ENCODE results near the gene HIF3A.
A peak's percentile ranks its signal among the peaks of the same experiment; 100 is the strongest.

HIF3A gene

DNA sequence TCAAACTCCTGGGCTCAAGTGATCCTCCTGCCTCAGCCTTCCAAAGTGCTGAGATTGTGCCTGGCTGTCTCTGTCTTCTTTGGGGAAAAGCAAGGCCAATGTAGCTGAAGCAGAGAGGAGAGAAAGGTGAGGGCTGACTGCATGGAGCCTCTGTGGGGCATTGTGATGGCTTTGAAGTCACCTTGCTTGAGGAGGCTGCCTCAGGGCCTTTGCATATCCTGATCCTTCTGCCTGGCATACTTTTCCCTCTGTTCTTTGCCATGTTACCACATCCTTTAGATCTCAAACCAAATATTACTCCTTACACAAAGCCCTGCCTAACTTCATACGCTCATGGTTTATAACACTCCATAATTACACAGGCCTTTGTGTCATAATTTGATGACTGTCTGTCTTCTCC lies 40.6 kb downstream of the HIF3A start:
- no peak for DNase-seq

DNA sequence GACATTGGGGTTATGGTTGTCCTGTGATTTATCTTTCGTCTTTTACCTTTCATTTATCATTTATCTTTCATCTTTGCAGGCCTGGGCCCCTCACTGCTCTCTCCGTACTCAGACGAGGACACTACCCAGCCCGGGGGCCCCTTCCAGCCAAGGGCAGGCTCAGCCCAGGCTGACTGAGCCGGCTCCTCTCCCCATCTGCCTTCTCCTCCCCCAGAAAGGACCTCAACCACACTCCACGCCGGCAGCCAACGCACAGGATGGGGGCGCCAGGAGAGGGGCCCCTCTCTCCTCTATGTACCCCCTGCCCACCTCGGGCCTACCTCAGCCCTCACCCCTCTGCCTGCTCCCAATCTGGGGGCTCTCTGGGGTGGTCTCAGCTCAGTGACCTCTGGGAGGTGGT lies 42.6 kb downstream of the HIF3A start:
- DNase-seq, result no peak

DNA sequence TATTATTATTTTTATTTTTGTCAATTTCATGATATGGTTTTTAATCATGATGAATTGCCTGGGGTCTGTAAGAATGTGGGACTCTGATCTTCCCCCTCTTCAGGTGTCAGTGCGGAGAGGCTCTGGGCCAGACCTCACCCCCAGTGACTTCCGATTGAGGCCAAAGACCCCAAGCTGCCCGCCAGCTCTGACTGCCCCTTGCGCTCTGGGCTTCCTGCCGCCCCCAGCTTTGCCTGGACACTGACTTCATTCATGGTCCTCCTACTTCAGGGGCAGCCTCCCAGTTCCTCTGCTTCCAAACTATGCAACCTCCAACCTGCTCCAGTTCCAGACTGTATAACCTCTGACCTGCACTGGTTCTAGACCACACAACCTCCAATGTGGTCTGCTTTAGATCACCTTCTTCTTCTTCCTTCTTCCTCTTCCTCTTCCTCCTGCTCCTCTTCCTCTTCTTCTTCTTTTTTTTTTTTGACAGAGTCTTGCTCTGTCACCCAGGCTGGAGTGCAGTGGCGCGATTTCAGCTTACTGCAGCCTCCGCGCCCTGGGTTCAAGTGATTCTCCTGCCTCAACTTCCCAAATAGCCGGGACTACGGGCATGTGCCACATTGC lies 43.3 kb downstream of the HIF3A start:
- DNase-seq, result no peak

DNA sequence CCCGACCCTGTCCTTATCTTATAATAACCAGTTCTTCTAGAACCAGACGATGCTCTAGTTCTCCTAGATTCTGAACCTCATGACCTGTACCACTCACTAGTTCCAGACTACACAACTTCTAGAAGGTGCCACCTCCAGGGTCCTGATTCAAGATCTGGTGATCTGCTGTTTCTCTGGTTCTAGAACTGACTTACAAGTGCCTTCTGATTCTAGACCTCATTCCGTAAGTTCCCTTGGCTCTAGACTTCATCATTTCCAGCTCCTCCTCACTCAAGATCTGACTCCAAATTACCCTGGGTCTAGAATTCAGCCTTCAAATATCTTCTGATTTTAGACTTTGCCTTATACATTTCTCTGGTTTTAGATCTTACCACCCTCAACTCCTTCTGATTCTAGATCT lies 45.1 kb downstream of the HIF3A start:
- DNase-seq, result no peak

DNA sequence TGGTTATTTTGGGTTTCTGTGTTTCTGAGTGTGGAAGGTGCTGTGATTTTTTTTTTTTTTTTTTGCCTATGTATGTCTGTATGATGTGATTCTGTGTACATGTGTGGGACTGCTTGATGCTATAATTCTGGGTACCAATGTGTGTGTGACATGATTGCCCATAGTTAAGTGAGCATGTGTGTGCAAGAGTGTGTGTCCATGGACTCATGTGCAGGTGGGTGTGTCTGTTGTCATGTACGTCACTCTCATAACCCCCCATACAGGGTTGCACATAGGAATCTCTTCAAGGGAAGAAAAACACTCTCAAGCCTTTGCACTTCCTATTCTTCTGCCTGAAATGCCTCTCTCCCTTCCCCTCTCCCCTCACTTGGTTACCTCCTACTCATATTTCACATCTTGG lies 47.5 kb downstream of the HIF3A start:
- no peak for DNase-seq

DNA sequence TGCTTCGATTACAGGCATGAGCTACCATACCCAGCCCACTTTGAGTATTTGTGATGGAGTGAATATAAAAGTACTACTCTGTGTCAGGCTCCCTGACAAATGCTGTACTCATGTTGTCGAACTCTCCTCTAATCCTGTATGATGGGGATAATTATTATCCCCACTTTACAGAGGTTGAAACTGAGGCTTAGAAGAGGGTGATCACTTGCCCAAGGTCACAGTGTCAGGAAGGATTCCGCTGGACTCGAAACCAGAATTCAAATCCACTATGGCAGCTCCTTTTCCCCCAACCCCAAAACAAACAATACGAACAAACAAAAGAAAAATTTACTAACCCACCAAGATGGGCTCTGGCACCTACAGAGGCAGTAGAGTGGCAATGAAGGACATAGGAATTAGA lies 48.3 kb downstream of the HIF3A start:
- DNase-seq, result no peak

DNA sequence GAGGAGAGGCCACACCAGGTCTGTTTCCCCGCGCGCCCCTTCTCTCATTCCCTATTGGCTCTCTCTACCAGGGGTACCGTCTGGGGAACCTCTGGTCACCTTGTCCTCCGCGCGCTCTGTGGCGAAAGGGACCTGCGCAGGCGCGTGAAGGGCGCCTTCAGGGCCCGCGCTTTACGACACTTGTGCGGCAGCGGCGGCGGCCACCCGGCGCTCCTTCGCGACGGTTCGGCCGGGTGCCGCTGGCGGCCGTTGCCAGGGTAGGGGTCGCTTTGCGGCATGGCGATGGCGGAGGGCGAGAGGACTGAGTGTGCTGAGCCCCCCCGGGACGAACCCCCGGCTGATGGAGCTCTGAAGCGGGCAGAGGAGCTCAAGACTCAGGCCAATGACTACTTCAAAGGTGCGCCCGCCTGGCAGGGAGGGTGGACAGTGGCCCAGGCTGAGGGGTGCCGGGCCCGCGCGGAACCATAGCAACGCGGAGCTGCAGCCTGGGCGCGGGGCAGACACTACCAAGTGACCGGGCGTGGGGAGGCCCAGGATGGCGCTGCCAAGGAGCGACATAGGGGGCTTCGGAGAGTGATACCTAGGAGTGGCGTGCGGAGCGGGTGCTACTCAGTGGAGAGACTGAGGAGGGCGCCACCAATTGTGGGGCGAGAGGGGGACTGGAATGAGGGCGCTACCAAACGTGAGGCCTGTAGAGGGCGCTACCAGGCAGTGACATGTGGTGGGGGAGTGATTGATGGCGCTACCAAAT lies 50.2 kb downstream of the HIF3A start, which contains the start of gene PPP5C:
PPP5C (plus strand) TSS at position 267 of the 751 bp plus-strand sequence; CDS start at position 277, 10 bp downstream.
- DNase-seq, result peak; percentile 87 to 91

DNA sequence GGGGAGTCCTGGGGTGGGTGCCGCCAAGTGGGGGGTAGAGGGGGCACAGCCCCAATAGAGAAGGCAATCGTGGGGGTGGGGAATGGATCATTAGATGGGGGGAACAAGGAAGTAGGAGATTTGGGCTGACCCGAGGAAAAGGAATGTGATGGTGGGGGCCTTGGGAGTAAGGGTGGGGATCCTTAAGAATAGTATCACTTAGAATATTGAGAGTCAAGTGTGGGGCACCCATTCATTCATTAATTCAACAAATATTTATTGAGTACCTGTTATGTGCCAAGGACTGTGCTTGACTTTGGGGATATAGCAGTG lies 50.7 kb downstream of the HIF3A start:
- DNase-seq, result no peak

DNA sequence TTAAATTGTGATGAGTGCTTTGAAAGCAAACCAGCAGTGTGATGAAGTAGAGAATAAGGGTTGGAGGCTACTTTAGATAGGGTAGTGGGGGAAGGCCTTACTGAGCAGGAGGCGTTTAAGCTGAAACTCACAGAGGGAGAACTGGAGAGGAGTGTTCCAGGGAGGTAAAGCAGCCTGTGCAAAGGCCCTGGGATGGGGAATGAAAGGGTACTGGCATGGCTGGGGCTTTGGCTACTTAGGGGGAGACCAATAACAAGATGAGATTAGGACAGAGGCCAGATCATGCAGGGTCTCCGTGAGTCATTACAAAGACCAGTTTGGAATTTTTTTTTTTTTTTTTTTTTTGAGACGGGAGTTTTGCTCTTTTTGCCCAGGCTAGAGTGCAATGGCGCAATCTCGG lies 51.1 kb downstream of the HIF3A start:
- no peak for DNase-seq

DNA sequence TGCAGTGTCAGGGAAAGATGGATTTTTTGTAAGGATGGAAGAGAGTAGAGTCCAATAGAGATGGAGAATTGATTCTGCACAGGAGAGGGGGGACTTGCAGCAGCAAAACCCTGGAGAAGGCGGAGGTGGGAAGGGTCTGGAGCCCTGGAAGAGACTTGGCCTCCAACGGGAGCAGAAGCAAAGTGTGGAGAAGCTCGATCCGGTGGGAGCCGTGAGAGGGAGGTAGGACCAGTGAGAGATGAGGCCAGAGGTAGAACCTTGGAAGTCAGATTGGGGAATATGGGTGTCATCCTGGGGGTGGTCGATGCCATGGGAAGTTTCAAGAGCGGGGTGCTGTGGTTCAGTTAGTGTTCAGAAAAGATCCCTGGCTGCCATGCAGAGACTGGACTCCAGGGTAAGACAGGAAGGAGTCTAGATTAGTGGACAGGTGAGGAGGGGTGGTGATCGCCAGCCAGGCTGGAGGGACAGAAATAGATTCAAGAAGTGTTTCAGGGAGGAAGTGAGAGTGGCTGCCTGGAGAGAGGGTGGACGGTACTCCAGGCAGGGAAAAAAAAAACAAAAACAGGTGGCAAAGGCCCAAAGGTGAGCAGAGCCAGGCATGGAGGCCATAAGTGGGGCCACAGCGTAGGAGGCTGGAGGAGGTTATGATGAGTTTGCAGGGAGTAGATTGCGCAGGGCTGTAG lies 52.6 kb downstream of the HIF3A start:
- no peak for DNase-seq

DNA sequence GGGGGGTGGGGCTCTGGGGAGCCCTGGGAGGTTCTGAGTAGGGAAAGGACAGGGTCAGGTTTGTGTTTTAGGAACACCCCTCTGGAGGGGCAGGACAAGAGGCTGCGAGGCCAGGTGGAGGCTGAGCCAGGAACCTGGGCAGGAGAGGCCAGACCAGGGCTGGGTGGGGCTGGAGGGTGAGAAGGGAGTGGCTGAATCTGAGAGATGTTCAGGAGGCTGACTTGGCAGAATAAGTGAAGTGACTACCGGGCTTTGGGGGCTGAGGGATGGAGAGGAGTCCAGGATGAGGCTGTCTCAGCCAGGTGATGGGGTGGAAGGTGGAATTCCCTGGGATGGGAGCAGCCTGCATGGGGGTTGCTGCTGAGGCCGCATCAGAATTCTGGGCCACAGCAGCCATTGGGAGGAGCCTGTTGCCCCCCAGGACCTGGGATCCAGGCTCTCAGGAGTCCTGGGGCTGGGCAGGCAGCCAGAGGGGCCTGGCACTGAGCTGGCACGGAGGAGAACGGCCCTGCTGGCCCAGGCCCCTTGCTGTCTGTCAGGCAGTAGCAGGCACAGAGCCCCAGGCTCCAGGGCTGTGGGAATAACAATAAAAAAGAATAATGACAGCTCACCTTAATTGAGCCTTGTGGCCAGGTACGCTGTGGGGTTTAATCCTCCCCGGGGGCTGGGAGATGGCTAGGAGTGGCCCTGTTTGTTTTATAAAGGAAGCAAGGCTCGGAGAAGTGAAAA lies 53.4 kb downstream of the HIF3A start:
- DNase-seq, result no peak

DNA sequence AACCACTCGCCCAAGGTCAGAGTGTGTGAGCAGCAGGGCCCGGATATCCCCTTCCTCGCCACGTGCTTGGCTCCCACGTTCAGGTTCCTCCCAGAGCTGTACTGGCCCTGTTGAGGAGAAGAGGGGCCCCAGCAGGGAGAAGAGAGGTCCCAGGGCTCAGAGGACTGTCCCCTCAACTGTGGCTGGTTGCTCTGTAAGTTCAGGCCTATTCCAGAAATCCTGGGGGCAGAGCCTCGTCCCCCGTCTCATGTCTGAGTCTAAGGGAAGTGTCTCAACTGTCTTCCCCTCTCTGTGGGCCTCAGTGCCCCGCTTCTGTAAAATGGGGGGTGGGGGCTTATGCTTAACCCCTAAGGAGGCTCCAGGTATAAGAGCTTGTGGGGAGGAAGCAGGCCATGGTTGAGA lies 53.9 kb downstream of the HIF3A start:
- peak; percentile 36 to 43 for DNase-seq

DNA sequence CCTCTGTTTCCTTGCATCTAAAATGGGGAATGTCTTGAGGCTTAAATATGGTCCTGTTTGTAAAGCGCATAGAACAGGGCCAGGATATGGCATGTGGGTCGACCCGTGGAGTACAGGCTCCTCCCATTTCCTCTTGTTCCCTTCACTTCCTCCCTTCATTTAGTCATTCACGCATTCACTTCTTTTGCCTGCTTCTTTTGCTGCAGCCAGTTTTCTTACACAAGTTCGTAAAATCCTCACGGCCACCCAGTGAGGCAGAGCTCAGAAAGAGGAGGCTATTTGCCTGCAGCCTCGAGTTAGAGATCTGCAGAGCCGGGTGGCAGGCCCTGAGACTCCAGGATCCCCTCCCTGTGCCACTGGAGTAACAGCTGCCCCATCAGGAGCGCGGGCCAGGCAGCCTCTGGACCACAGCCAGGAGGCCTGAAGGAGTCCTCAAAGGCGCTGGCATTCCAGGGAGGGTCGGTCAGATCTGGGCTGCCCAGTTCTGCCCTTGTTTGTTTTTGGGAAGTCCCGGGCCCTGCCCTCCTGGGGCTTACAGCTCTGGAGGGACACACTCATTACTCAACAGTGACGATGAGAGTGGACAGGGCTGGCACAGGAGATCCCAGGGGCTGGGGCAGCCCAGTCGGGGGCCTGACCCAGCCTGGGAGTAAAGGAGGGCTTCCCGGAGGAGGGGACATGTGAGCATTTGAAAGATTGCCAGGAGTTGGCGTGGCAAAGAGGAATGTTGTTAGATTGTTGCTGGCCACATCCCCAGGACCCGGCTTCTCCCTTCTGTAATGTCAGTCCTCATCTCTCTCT lies 54.6 kb downstream of the HIF3A start:
- DNase-seq, result peak in 1 of 2 donors; percentile 26

DNA sequence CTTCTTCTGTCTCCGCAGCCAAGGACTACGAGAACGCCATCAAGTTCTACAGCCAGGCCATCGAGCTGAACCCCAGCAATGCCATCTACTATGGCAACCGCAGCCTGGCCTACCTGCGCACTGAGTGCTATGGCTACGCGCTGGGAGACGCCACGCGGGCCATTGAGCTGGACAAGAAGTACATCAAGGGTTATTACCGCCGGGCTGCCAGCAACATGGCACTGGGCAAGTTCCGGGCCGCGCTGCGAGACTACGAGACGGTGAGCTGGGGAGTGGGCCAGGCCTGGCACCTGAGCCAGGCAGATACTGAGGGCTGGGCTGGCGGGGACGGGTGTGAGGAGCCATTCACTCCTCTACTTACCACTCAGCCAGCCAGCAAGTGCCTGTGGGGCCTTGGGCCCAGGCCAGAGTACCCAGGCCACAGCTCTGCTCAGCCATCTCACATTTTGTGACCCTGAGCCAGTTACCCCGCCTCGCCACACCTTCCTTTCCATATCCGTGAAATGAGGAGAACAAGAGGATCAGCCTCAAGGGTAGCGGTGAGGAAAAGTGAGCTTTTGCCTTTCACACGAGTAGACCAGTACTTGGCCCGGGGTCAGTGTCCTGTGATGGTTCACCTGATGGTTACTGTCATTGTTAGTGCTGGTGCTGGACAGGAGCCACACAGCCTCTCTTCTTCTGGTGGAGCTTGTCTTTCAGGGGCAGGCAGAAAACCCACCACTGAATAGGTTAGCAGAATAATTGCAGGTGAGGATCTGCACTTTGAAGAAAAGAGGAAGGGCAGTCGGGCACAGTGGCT lies 57.1 kb downstream of the HIF3A start:
- no peak for DNase-seq

DNA sequence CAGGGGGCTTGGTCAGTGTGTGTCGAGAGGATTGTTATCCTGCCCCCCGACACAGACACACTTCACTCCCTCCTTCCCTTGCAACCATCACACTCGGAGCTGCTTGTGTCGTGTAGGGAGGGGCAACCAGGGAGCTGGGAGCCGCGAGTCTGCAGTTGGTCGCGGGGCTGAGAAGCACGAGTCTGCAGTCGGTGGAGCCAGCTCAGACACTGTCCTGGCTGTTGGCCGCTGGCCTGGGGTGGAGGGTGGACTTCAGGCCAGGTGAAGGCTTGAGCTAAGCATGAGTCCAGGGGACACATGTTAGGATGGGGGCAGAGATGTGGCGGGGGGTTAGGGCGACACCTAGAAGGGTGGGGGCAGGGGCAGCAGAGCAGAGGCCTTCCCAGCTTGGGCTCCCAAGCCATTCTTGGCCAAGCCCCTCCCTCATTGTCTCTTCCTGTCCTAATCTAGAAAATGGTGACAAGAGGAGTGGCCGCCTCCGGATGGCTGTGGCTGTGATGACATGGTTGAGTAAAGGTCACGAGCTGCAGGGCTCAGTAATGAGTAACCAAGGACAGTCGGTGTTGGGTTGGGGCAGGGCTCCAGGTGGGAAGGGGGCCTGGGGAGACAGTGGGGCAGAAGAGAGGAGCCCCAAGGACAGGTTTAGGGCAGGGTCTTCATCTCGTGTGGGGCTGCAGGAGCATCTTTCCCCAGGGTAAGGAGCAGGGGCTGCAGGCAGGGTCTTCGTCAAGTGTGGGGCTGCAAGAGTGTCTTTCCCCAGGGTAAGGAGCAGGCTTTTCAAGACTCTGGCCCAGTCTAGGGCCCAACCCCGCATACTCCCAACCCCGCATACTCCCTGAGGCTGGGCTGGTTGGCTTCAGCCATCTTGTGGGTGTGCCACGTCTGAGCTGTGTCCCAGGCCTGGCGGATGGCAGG lies 58.6 kb downstream of the HIF3A start:
- no peak for DNase-seq

DNA sequence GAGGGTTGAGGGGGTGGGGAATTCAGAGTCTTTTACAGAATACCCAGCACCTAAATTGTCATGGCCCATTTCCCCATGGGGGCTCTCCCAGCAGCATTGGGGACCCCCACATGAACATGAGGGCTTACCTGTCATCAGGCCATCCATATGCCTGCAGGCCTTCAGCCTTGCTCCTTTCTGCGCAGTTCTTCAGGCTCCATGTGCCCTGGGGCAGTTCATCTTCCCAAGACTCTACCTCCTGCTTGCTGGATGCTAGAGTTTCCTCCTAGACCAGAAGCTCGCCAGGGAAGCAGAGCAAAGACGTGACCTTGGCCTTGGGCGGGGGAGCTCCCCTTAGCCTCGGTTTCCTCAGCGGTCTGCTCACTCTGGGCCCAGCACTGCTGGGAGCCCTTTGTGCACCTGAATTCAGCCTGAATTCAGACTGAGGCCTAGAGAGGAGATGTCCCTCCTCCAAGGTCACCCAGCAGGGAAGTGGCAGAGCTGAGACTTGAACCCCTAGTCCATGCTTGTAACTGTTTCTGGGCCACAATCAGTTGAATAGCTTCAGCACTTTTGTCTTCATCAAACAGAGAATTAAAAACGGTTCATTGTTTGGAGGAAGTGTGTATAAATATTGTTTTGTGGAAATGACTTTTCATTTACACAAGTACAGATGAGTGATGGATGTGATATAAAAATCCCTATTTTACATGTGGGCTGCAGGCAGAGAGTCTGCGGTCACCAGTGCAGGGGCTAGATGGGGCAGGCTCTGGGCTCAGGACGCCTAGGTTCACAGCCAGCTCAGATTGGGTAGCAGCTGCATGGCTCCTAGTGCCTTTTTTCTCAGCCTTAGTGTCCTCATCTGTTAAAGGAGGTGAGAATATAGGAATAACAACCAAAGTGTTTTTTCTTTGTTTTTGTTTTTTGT lies 59.6 kb downstream of the HIF3A start:
- no peak for DNase-seq

DNA sequence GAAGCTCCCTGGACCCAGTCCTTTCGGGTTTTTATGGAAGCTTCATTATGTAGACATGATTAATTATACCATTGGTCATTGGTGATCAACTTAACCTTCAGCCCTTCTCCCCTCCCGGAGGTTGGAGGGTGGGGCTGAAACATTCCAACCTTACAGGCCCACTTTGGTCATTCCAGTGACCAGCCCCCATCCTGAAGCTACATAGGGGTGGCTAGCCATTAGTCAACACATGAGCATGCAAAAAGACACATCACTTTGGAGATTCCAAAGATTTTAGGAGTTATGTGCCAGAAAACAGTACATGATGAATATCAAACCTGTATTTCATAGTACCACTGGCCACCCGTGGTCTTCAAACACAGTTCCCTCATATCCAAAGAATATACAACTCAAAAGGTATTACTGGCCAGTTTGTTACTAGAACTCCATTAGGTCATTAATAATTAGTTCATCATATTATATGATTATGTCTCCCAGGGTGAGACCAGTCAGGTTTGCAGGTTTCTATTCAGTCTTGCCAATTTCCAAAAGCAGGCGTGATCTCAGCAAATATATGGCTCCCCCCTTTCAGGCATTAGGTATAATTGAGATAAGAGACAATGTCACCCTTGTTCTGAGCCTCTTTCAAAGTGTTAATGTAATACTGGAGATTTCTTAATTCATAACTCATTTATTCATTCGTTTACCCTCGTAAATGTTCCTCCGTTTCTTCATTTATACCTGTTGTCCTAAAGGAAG lies 61.2 kb downstream of the HIF3A start:
- no peak for DNase-seq

DNA sequence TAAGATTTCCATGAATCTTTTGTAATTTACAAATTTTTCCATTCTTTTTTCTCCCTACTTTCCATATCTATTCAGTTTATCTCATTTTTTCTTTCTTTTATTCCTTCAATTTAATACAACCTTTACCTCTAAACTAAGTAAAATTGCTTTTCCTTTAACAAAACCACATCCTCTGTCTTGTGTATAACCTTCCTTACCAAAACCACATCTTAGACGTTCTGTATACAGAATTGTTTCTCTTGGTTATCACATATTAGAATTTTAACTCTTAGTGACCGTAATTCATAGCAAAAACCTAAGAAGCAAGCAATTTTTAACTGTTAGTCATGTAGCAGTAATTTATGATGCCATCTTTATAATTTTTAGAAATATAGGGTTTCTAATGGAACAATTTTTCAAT lies 65.1 kb downstream of the HIF3A start:
- peak in 1 of 2 donors; percentile 45 for DNase-seq

DNA sequence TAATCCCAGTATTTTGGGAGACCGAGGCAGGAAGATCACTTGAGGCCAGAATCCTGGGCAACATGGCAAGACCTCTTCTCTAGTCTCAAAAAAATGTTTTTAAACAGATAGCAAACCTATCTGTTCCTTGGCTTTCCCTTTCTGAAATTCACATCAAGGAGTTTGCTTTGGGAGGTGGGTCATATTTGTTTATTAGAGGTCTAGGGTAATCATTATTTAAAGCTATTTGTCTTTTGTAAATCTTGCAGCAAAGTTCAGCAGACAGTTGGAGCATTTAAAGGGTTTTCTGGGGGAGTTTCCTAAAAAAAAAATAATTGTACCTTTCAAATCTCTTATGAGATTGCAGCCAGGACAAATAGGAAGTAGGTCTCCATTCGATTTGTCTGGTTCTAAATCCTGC lies 67.5 kb downstream of the HIF3A start:
- DNase-seq, result no peak

Data from CD4-positive, alpha-beta T cell treated with Interleukin-1 beta for 1 hour (primary cell).